GM19452 (cell line): ENCODE data around the gene ANKRD30B.
"Not testable (repeated sequence)": the region's sequence is repeated elsewhere in the genome, so short reads cannot be mapped to it uniquely, and the experiment has no call there.

Source experiments
- ATAC-seq: cut with Tn5 transposase; IDR thresholded peaks from one replicate; pipeline ENCODE4 v1.9.1; 2021; ENCODE audit not compliant: unreplicated experiment

The ANKRD30B gene, protein sequence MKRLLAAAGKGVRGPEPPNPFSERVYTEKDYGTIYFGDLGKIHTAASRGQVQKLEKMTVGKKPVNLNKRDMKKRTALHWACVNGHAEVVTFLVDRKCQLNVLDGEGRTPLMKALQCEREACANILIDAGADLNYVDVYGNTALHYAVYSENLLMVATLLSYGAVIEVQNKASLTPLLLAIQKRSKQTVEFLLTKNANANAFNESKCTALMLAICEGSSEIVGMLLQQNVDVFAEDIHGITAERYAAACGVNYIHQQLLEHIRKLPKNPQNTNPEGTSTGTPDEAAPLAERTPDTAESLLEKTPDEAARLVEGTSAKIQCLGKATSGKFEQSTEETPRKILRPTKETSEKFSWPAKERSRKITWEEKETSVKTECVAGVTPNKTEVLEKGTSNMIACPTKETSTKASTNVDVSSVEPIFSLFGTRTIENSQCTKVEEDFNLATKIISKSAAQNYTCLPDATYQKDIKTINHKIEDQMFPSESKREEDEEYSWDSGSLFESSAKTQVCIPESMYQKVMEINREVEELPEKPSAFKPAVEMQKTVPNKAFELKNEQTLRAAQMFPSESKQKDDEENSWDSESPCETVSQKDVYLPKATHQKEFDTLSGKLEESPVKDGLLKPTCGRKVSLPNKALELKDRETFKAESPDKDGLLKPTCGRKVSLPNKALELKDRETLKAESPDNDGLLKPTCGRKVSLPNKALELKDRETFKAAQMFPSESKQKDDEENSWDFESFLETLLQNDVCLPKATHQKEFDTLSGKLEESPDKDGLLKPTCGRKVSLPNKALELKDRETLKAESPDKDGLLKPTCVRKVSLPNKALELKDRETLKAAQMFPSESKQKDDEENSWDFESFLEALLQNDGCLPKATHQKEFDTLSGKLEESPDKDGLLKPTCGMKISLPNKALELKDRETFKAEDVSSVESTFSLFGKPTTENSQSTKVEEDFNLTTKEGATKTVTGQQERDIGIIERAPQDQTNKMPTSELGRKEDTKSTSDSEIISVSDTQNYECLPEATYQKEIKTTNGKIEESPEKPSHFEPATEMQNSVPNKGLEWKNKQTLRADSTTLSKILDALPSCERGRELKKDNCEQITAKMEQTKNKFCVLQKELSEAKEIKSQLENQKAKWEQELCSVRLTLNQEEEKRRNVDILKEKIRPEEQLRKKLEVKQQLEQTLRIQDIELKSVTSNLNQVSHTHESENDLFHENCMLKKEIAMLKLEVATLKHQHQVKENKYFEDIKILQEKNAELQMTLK (N-terminal part only)

DNA sequence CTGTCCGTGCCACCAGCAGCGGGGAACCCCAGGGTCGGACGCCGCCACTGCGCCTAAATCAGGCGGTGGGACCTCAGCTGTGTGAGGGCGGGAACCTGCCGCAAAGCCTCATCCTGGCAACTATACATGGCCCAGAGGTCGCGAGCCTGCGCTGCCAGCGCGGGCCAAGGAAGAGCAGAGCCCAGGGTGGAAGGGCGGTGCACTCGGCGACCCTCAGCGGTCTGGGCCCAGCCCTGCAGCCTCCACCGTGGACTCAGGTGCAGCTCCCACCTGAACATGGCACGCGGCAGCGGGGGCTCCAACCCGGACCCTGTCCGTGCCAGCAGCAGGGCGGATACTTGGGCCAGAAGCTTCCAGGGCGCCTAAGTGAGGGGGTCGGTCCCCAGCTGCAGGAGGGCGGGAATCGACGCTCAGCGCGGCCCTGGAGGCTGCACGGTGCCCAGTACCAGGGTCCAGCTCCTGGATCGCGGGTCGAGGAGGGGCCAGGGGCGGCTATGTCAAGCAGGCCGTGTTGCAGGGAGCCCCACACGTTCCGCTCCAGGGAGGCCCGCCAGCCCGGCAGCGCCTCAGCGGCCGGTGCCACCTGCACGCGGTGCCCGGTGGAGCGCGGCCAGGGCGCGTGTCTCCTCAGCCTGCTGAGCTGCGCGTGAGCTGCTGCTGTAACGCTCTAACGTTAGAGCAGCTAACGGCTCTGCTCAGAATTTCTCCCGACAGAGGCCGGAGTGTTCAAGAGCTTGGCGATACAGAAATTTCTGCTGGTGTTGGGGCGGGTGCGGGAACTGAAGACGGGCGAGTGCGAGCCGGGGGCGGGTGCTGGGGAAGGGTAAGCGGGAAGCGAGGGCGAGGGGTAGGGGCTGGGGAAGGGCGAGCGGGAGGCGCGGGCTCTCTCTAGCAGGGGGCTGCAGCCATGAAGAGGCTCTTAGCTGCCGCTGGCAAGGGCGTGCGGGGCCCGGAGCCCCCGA lies at the start of gene ANKRD30B:
ANKRD30B (plus strand) TSS at position 660 of the 962 bp plus-strand sequence; CDS start at position 908, 248 bp downstream.
- ATAC-seq, result no peak

DNA sequence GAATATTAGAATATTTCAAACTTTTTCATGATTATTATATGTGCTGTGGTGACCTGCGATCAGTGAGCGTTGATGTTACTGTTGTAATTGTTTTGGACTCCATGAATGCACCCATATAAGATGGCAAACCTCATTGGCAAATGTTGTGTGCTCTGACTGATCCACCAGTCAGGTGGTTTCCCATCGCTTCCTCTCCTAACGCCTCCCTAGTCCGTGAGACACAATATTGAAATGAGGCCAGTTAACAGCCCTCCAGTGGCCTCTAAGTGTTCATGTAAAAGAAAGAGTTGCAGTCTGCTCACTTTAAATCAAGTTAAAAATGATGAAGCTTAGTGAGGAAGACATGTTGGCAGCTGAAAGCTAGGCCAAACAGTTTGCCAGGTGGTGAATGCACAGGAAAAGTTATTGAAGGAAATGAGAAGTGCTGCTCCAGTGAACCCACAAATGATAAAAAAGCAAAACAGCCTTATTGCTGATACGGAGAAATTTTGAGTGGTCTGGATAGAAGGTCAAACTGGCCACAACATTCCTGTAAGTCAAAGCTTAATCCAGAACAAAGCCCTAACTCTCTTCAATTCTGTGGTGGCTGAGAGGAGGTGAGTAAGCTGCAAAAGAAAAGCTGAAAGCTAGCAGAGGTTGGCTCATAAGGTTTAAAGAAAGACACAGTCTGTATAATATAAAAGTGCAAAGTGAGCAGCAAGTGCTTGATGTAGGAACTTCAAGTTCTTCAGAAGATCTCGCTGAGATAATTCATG lies 46.5 kb upstream of the ANKRD30B start:
- not testable (repeated sequence) for ATAC-seq

DNA sequence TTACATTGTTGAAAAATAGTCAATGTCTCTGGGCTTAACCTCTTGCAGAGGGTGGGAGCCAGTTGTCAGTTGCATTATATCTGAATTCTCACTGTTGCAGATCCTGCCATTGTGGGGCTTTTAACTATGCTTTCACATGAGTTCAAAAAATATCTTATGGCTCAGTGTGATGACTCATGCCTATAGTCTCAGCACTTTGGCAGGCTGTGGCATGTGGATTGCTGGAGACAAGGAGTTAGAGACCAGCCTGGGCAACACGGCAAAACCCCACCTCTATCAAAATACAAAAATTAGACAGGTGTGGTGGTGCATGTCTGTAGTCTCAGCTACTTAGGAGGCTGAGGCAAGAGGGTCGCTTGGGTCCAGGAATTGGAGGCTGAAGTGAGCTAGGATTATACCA lies 38.2 kb upstream of the ANKRD30B start:
- not testable (repeated sequence) for ATAC-seq

DNA sequence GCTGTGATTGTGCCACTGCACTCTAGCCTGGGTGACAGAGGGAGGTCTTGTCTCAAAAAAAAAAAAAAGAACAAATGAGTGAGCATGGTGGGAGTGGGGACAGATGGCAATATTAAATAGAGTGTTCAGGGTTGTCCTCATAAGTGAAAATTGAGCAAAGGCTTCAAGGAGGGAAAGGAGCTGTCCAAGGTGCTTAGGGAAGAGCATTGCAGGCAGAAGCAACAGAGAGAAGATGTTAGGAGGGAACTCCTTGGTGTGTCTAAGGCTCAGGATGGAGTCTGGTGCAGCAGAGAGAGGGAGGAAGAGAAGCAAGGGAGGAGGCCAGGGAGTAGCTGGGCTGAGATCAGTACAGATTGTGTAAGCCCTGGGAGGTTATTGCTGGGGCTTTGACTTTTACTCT lies 26.4 kb upstream of the ANKRD30B start:
- not testable (repeated sequence) for ATAC-seq

DNA sequence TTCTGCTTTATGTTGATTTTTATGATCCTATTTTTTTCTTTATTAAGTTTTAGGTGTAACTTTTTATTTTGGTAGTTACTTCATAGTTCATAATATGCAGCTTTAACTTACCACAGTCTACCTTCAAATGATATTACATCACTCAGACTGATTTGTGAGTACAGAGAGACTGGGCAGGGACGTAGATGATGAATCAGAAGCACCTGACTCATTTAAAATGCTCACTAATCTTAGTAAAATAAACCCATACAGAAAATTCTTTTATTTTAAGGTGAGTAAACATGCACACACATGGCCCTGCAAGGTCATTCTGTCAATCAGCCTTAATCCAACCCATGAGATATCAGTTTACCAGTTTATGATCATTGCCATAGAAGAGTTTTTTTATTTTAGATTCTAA lies 8.9 kb upstream of the ANKRD30B start:
- ATAC-seq, result not testable (repeated sequence)

DNA sequence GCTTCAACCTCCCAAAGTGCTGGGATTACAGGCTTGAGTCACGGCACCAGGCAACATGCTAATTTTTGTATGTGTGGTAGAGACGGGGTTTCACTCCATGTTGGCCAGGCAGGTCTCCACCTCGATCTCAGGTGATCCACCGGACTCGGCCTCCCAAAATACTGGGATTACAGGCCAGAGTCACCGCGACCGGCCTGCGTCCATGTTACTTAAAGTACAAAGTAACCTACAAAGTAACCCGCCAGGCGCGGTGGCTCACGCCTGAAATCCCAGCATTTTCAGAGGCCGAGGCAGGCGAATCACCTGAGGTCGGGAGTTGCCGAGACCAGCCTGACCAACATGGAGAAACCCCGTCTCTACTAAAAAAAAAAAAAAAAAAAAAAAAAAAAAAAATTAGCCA lies 1.1 kb upstream of the ANKRD30B start:
- ATAC-seq, result no peak

DNA sequence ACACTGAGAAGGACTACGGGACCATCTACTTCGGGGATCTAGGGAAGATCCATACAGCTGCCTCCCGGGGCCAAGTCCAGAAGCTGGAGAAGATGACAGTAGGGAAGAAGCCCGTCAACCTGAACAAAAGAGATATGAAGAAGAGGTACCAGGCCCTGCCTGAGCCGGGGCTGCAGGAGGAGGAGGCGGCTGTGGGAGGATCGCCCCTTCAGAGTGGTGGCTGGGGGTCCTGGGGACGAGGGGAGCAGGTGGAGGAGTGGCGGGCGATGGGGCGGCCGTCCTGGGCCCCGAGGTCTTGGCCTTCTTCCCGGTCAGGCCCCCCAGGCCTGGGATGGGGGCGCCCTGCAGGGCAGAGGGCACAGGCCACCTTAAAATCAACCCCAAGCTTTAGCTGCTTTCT lies 524 bp downstream of the ANKRD30B start:
- ATAC-seq, result no peak

DNA sequence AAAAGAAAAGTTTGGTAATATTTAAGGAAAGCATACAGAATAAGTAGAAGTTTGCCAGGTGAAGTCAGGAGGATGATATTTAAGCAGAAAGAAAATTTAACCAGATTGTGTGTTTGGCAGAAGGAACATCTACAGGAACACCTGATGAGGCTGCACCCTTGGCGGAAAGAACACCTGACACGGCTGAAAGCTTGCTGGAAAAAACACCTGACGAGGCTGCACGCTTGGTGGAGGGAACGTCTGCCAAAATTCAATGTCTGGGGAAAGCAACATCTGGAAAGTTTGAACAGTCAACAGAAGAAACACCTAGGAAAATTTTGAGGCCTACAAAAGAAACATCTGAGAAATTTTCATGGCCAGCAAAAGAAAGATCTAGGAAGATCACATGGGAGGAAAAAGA lies 15.6 kb downstream of the ANKRD30B start:
- not testable (repeated sequence) for ATAC-seq

DNA sequence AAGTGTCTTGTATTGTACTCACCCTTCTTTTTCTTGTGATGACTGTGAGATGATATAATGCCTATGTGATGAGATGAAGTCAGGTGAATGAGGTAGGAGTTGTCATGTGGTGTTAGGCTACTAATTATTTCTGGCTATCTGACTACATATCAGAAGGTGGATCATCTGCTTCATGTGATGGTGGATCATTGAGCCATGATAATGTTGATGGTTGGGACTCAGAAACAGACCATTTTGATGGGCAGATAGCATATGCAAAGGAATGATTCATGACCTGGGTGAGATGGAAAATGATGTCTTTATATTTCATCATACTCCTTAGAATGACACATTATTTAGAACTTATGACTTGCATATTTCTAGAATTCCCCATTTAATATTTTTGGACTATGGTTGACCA lies 19.5 kb downstream of the ANKRD30B start:
- ATAC-seq, result no peak

DNA sequence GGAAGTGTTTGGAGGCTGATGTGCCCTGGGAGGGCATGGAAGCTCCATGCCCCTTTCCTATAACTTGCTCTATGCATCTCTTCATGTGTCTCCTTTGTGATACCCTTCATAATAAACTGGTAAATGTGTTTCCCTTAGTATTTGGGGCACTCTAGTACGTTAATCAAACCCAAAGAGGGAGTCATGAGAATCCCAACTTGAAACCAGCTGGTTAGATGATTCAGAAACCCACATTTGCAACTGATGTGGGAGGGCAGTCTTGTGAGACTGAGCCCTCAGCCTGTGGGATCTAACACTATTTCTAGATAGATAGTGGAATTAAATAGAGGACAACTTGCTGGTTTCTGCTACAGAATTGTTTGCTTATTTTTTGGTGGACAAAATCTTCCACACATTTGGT lies 20.3 kb downstream of the ANKRD30B start:
- ATAC-seq, result no peak

DNA sequence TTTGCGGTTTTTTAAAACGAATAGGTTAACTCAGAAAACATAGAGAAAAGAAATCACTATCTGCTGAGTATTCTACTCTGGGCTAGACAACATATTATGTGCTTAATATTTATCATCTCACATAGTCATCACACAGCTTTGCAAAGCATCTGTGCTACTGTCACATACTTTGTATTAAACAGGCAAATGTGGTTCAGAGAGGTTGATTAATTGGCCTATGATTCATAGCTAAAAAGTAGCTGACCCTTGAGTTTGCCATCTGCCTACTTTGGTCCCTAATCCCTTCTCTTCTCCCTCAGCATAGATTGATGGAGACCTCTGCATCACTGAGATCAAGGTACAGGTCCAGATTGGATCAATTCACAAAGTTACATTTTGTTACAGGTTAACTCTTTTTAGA lies 21.4 kb downstream of the ANKRD30B start:
- no peak for ATAC-seq

DNA sequence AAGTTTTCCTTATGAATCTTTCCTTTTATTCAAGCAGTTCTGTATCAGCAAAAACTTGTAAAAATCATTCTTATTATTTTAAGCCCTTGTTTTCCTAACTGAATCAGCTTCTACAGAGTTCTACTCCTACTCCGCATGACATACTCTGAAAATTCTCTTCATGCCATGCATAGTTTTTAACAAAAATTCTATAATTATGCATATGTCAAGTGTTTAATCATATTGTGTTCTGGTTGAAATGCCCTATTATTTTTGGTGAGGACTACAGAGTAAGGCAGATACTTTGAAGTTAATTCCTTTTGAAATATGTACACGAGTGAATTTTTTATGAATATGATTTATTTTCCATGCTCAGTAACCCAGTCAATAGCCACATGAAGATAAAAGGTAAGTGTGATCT lies 28.8 kb downstream of the ANKRD30B start:
- no peak for ATAC-seq

DNA sequence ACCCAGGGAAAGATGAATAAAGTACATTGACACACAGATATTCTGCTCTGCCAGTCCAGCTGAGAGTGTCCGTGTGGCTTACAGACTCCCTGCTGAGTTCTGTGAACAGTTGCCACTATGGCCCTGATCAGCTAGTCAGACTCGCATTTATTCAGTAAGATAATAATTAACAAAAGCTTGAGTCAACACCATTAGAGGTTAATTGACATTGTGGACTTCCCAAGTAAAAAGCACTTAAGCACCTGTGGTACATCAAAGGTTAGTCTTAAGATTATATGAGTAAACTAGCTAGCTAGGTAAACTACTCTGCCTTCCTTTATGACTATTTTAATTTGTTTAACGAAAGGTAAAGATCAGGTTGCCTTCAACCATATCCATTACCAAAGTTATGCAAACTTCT lies 33.7 kb downstream of the ANKRD30B start:
- ATAC-seq, result no peak

DNA sequence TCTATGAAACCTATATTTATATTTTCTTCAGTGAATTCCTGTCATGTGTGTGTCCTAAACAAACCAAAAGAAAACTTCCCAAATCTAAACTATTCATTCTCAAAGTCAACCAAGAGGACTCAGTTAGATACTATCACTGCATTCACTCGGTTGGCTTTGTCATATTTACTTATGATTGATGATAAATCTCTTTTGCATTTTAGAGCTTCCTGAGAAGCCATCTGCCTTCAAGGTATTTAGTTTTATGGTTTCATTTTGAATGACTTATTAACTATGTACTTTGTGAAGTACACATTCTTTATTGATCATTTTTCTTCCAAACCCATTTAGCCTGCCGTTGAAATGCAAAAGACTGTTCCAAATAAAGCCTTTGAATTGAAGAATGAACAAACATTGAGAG lies 36.2 kb downstream of the ANKRD30B start:
- no peak for ATAC-seq

DNA sequence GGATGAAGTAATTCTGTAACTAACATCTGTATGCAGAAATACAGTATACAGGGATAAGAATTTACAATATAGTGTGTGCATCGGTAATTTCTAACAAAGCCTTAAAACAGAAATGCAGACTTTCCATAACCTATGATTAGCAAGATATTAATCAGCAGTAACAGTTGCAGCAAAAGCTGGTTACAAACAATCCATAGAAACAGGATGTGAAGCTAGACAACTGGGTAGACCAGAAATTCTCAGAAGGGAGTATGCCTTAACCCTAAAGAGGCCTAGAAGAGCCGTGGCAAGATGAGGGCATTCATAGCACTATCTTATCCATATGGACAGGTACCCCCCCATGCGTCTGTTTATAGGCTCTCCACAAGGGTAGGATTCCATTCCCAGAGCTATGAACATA lies 48.9 kb downstream of the ANKRD30B start:
- ATAC-seq, result not testable (repeated sequence)

DNA sequence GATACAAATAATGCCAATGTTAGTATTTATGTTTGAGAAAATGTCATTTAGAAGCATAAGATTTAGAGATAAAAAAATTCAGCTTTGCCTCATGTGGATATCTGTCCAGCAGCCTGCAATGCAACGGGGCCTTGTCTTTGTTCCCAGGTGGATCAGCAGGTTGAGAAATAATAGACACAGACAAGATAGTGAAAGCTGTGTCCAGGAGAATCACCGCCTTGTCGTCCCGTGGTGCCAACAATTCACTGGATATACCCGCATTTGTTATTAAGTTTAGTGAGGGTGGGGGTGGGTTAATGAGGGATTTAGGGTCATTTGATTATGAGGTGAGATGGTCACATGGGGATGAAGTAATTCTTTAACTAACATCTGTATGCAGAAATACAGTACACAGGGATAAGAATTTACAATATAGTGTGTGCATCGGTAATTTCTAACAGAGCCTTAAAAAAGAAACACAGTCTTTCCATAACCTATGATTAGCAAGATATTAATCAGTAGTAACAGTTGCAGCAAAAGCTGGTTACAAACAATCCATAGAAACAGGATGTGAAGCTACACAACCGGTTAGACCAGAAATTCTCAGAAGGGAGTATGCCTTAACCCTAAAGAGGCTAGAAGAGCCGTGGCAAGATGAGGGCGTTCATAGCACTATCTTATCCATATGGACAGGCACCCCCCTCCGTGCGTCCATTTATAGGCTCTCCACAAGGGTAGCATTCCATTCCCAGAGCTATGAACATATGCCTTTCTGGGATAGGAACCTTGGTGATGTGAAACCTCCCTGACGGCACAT lies 50.2 kb downstream of the ANKRD30B start:
- ATAC-seq, result not testable (repeated sequence)

DNA sequence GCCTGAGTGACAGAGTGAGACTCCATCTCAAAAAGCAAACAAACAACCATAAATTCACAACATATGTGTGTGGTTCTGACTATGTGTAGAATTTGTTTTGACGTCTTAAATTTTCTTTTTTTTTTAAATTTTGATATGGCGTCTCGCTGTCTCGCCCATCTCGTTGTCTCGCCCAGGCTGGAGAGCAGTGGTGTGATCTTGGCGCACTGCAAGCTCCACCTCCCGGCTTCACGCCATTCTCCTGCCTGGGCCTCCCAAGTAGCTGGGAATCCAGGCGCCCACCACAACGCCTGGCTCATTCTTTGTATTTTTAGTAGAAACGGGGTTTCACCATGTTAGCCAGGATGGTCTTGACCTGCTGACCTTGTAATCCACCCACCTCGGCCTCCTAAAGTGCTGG lies 63.1 kb downstream of the ANKRD30B start:
- not testable (repeated sequence) for ATAC-seq

DNA sequence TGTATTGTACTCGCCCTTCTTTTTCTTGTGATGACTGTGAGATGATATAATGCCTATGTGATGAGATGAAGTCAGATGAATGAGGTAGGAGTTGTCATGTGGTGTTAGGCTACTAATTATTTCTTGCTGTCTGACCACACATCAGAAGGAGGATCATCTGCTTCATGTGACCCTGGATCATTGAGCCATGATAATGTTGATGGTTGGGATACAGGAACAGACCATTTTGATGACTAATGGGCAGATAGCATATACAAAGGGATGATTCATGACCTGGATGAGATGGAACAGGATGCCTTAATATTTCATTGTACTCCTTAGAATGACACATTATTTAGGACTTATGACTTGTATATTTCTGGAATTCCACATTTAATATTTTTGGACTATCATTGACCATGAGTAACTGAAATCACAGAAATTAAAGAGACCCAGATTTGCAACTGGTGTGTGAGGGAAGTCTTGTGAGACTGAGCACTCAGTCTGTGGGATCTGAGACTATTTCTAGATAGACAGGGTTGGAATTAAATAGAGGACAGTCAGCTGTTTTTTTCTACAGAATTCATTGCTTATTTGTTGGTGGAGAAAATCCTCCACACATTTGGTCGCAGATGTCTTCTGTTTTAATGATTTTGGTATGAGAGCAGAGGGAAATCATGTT lies 79.1 kb downstream of the ANKRD30B start:
- not testable (repeated sequence) for ATAC-seq
